Measurements from ENCODE around the gene SMG6. TPM values are rescaled to one million over a fixed set of nuclear protein-coding genes. Genes with fewer than 3 reads are reported as not detected.

Gene SMG6
- total and polyA plus RNA-seq, 2 of the 13 experiments (the other 11 are each of a cell fraction or from before 2014, with no cell fraction given): 4.6 to 14.6 TPM

GRCh38 chr17:2081564-2081963 is 222.0 kb downstream of the SMG6 start:
- in situ Hi-C loops (cut with HindIII; ENCODE audit: extremely low pct_ligation_motif_present, low pct_unique_long_range_greater_than_20kb): no loop called here
- BruUV-seq (replicated peaks): no TSS peak
- no peak for FAIRE-seq
- no peak overlapping the region for H3K4me2 ChIP-seq (ENCODE audit: low read depth, low read length)
- peaks cover 24% of the 10 kb centered on the region for H3K4me1 ChIP-seq (ENCODE audit: insufficient read depth, low read length)
- no peak overlapping the region for H3K9ac ChIP-seq (ENCODE audit: insufficient read depth, low read depth, low read length)
- no peaks in the 10 kb centered on the region for H4K20me1 ChIP-seq (ENCODE audit: insufficient read depth, low read length)
- ChIA-PET CTCF (ENCODE audit: low intra/inter-chr PET ratio, low total read pairs) (no interaction called here), POLR2A (no interaction called here)
- no peak overlapping the region for H3K27ac ChIP-seq (ENCODE audit: extremely low read length, insufficient read depth, low read length)
- TF ChIP-seq ZNF513 (CRISPR knock-in tag; conservative IDR thresholded peaks at IDR 0.05): no peak
- no peak for TF ChIP-seq ZNF343 (CRISPR knock-in tag; IDR thresholded peaks at IDR 0.05)
- TF ChIP-seq SRF (IDR thresholded peaks at IDR 0.05; ENCODE audit: low read depth, low read length): no peak
- TF ChIP-seq, protein P1, sequence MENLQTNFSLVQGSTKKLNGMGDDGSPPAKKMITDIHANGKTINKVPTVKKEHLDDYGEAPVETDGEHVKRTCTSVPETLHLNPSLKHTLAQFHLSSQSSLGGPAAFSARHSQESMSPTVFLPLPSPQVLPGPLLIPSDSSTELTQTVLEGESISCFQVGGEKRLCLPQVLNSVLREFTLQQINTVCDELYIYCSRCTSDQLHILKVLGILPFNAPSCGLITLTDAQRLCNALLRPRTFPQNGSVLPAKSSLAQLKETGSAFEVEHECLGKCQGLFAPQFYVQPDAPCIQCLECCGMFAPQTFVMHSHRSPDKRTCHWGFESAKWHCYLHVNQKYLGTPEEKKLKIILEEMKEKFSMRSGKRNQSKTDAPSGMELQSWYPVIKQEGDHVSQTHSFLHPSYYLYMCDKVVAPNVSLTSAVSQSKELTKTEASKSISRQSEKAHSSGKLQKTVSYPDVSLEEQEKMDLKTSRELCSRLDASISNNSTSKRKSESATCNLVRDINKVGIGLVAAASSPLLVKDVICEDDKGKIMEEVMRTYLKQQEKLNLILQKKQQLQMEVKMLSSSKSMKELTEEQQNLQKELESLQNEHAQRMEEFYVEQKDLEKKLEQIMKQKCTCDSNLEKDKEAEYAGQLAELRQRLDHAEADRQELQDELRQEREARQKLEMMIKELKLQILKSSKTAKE (CRISPR knock-in tag; IDR thresholded peaks at IDR 0.05; ENCODE audit: borderline replicate concordance): no peak
- TF ChIP-seq ZNF557 (CRISPR knock-in tag; IDR thresholded peaks at IDR 0.05): no peak
- TF ChIP-seq ZNF354B (CRISPR knock-in tag; IDR thresholded peaks at IDR 0.05): no peak
- no peak for TF ChIP-seq ELF4 (CRISPR knock-in tag; IDR thresholded peaks at IDR 0.05; ENCODE audit: borderline replicate concordance)
- TF ChIP-seq NR0B2 (CRISPR knock-in tag; IDR thresholded peaks at IDR 0.05): no peak
- TF ChIP-seq GATA4 (IDR thresholded peaks at IDR 0.05; ENCODE audit: borderline replicate concordance, low read depth): no peak
- no peak for TF ChIP-seq CCAR2 (optimal IDR thresholded peaks at IDR 0.05; ENCODE audit: low read depth, low read length)
- TF ChIP-seq, protein P2, sequence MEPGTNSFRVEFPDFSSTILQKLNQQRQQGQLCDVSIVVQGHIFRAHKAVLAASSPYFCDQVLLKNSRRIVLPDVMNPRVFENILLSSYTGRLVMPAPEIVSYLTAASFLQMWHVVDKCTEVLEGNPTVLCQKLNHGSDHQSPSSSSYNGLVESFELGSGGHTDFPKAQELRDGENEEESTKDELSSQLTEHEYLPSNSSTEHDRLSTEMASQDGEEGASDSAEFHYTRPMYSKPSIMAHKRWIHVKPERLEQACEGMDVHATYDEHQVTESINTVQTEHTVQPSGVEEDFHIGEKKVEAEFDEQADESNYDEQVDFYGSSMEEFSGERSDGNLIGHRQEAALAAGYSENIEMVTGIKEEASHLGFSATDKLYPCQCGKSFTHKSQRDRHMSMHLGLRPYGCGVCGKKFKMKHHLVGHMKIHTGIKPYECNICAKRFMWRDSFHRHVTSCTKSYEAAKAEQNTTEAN (CRISPR knock-in tag; conservative IDR thresholded peaks at IDR 0.05): no peak
- no peak for TF ChIP-seq KAT2B (IDR thresholded peaks at IDR 0.05; ENCODE audit: borderline replicate concordance, low read depth, low read length)
- TF ChIP-seq, protein P3, sequence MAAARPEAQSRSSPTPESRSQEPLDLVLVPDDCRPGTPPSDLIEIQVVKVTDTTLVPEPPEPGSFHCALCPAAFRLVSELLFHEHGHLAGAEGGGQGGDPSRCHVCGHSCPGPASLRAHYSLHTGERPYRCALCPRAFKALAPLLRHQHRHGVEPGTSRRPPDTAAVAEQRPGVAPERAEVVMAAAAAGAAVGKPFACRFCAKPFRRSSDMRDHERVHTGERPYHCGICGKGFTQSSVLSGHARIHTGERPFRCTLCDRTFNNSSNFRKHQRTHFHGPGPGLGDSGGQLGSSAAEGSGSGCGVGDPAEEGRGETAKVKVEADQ (CRISPR knock-in tag; IDR thresholded peaks at IDR 0.05; ENCODE audit: borderline replicate concordance): no peak
- H3K36me3 ChIP-seq (replicated peaks in 1 of 2; ENCODE audit: control insufficient read depth in 1 of 2, insufficient read depth in 2 of 2, low read length in 2 of 2): peaks cover 13 to 43% of the 10 kb centered on the region in 2 experiments; a peak in 4 of 5 replicates
- no peaks in the 10 kb centered on the region for H3K9me3 ChIP-seq (ENCODE audit: low read length)
- H2AFZ ChIP-seq (ENCODE audit: low read length): no peak overlapping the region
- H3K27me3 ChIP-seq (ENCODE audit: control insufficient read depth in 1 of 2, insufficient read depth in 2 of 2, low read length in 2 of 2): no peaks in the 10 kb centered on the region
- WGBS (ENCODE audit: low lambda C conversion rate): 96% methylated on average over 9 of the region's 9 CpGs
- H3K4me3 ChIP-seq (replicated peaks in 1 of 3; ENCODE audit: insufficient read depth in 1 of 3, low read depth in 2 of 3, low read length in 3 of 3): no peak overlapping the region
- no peaks in the 10 kb centered on the region for H3K79me2 ChIP-seq (ENCODE audit: insufficient read depth, low read length)
- ATAC-seq: no peak
- intact Hi-C loops (cut with micrococcal nuclease; ENCODE audit: unreplicated experiment): no loop called here
- no peak for DNase-seq (ENCODE audit: low spot score)

Measured in HepG2 (cell line).